HG03378 (cell line): Measurements from ENCODE around the gene TMEM91.
"Not testable (repeated sequence)": the region's sequence is repeated elsewhere in the genome, so short reads cannot be mapped to it uniquely, and the experiment has no call there.

Source experiments
- ATAC-seq: cut with Tn5 transposase; IDR thresholded peaks from one replicate; pipeline ENCODE4 v1.9.1; 2021; ENCODE audit warnings: mild to moderate bottlenecking, moderate library complexity; ENCODE audit not compliant: unreplicated experiment

The TMEM91 gene

DNA sequence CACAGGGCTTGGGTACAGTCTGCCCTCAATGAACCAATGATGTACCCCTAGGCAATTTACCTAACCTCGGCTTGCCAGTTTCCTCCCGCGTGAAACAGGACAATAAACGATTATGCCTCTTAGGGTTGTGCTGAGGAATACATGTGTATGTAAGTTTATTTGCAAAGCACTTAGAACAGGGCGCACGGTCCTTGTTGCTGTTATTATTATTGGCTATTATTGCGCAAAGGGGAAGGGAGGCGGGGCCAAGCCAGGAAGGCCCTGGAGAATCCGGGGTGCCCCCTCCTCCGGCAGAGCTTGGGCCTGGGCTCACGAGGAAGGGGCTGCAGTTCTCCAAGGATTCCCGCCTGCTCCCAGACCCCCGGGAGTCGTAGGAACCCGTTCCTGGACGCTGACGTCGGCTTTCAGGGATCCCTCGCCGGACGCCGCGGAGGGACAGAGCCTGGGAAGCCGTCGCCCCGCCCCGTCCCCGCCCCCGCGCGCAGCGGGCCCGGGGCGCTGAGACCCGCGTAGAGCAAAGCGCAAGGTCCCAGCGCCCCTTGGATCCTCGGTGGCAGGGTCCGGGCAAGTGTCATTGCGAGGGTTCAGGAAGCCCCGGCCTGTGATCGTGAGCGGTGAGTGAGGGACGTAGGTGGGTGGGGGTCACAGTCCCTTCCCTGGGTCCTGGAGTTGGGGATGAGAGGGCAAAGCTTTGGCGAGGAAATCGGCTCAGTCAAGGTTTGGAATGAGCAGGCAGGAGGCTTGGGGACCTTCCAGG, at the start of gene TMEM91:
Gene TMEM91 (plus strand): TSS at position 293 of the 757 bp plus-strand sequence. CDS start 1,777 bp downstream, outside the sequence.
- ATAC-seq: no peak

DNA sequence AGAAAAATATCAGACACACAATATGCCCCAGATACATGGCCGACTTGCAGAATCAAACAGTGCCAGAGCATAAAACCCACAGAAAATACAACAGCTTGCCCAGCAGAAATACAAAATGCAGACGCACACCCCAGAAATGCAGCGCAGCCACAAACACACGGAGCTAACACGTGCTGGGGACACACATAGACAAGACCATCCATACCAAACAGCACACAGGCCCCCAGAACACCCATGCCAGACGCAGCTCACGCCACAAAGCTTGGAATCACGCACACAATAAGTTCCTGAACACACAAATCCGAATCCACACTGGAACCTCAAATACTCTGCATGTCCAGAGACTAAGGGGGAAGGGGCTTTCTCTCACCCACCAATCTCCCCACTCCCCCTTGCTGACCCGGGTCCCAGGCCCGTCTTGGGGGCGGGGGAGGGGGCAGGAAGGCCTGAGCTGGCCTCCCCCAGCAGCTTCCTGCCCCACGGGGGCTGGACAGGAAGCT, 49.2 kb upstream of the TMEM91 start:
- no peak for ATAC-seq

DNA sequence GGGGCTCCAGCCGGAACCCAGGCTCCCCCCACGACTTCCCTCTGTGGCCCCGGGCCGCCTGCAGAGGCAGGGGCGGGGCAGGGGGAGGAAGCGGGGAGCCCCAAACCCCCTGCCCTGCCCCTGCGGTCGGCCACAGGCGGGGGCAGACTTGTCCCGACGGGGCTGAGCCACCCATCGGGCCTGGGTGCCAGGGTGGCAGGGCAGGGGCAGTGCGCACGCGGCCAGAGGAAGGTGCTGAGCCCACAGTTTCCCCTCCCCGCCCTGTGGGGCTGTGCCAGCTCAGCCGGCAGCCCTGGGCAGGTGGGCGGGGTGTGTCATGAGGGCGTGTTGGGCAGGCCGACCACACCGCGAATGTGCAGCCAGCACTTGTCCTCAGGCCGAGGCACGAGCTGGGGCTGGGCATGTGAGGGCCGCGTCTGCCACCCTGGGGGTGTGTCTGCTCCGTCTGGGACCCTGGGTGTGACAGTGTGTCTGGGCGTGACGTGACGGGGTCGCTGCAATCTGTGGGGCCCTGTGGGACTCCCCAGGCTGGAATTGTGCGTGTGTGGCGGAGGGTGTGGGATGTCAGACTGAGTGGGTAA, 48.7 kb upstream of the TMEM91 start:
- ATAC-seq: no peak

DNA sequence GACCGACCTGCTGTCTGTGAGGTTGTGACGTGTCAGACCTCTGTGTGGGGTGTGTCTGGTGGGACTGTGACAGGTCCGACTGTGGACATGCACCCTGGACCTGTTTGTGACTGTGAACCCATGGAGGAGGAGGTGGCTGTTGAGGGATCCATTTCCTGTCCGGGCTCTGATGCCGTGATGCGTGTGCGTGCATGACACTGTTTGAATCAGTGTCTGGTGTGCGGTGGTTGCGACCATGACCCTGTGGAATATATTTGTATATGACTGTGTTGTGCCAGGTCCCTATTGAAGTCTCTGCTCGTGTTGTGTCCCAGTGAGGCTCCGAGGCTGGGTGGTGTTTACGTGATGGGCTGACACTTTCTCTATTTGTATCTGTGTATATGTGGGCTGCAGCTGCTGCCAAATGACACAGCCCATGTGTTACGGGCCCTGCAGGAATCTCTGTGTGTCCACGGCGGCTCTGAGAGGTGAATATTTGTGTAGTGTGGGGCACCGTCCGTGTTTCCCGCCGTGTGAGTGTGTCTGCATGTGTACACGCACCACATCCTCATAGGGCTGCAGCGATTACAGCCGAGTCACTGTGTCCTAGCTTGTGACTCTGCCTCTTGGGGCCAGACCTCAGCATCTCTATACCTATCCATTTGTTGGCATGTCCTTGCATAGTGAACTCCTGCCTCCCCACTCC, 48.0 kb upstream of the TMEM91 start:
- ATAC-seq: no peak

DNA sequence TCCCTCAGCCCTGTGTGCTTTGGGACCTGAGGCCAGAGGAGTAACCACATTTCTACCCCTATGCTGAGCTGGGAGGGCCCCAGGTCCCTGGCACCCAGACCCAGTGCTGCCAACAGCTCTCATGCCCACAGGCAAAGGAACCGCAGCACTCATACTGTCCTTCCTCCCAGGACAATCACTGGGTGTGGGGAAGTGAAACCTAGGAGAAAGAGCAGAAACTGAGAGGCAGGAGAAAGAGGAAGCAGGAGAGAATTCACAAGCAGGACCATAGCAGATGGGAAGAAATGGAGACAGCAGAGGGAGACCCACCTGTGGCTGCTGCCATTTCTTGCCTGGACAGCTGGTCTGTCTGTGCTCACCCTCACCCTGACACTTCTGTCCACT, 47.5 kb upstream of the TMEM91 start:
- no peak for ATAC-seq

DNA sequence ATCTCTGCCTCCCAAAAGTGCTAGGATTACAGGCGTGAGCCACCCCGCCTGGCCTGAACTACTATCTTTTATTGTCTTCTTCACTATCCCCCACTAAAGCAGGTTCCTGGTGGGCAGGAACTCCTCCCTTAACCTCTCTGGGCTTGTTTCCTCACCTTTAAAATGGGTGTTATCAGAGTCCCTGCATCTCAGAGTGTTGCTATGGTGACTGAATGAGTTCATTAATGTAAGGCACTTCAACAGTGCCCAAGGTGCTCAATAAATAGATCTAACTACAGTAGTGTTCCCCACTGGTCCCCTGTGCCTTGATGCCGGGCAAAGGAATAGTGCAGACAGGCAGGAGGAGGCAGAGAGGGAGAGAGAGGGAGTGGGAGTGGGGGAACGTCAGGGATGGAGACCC, 45.9 kb upstream of the TMEM91 start:
- no peak for ATAC-seq

DNA sequence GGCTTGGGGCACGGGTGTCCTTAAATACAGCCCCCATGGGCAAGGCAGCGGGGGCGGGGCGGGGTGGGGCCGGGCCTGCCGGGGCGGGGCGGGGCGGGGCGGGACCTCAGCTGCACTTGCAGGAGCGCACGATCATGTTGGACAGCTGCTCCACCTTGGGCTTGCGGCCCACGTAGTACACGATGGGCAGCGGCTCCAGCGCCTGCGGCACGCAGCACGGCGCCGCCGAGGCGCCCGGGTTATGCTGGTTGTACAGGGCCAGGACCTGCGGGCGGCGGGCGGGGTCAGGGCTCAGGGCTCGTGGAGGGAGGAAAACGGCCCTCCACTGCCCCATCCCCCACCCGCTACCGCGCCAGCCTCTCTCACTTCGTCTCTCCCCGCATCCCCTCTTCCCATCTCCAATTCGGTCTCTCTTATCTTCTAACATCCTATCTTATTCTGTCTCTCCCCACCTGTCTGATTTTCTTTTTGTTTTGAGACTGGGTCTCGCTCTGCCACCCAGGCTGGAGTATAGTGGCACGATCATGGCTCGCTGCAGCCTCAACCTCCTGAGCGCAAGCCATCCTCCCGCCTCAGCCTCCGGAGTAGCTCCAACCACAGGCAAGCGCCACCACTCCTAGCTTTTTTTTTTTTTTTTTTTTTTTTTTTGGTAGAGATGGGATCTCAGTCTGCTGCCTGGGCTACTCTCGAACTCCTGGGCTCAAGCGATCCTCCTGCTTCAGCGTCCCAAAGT, 45.2 kb upstream of the TMEM91 start:
- ATAC-seq: no peak

DNA sequence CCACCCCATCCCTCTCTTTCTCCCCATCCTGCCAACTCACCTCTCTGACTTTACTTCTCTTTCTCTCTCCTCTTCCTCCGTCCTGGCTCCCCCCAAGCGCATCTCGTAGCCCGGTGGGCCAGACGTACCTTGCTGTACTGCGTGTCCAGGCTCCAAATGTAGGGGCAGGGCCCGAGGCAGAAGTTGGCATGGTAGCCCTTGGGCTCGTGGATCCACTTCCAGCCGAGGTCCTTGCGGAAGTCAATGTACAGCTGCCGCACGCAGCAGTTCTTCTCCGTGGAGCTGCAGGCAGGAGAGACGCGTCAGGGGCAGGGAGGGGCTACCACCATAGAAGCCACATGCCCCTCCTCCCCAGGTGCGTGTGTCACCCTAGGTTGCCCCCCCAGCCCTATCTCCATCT, 44.3 kb upstream of the TMEM91 start:
- ATAC-seq: no peak

DNA sequence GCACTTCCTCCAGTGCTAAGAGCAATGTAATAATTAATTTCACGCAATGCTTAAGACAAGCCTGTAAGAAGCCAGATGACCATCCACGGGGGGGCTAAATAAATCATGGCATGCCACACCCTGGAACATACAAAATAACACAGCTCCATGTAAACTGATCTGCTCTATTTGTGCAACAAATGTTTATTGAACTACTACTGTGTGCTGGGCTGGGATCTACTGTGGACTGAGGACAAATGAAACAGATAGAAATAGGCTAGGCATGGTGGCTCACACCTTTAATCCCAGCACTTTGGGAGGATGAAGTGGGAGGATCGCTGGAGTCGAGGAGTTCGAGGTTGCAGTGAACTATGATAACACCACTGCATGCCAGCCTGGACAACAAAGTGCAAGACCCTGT, 43.9 kb upstream of the TMEM91 start:
- ATAC-seq: no peak

DNA sequence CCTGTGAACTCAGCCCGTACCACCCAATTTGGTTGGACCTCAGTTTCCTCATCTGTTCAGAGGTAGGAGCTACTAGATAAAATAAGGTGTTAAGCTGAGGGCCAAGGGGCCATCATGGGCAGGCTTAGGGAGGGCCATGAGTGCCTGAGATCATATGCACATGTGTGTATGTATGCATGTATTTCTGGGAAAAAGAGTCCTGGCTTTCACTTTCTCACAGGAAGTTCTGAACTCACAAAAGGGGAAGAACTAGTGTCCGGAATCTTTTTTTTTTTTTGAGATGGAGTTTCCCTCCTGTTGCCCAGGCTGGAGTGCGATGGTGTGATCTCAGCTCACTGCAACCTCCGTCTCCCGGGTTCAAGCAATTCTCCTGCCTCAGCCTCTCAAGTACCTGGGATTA, 41.5 kb upstream of the TMEM91 start:
- no peak for ATAC-seq

DNA sequence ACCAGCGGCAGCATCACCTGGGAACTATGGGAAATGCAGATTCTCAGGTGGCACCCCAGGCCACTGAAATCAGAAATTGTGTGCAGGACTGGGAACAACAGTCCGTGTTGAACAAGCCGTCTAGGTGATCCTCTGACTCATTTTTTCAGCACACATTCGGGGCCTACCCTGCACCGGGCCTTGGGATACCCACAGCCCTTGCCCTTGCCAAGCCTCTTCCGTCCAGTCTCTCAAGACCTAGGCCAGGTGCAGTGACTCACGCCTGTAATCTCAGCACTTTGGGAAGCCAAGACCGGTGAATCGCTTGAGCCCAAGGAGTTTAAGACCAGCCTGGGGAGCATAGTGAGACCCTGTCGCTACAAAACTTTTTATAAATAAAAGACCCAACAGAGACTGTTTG, 40.9 kb upstream of the TMEM91 start:
- no peak for ATAC-seq

DNA sequence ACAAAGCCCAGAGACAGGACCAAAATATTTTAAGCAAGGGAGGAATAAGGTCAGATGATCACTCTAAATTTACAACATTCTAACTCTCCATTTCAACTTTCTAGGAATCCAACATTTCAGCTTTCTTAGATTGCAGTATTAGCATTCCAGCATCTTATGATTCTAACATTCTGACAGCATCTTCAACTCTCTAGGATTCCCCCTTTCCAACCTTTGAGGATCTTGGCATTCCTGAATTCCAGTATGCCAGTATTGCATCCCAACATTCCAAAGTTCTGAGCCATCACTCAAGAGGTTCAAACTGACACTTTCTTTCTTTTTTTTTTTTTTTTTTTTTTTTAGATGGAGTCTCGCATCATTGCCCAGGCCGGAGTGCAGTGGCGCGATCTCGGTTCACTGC, 36.4 kb upstream of the TMEM91 start:
- no peak for ATAC-seq

DNA sequence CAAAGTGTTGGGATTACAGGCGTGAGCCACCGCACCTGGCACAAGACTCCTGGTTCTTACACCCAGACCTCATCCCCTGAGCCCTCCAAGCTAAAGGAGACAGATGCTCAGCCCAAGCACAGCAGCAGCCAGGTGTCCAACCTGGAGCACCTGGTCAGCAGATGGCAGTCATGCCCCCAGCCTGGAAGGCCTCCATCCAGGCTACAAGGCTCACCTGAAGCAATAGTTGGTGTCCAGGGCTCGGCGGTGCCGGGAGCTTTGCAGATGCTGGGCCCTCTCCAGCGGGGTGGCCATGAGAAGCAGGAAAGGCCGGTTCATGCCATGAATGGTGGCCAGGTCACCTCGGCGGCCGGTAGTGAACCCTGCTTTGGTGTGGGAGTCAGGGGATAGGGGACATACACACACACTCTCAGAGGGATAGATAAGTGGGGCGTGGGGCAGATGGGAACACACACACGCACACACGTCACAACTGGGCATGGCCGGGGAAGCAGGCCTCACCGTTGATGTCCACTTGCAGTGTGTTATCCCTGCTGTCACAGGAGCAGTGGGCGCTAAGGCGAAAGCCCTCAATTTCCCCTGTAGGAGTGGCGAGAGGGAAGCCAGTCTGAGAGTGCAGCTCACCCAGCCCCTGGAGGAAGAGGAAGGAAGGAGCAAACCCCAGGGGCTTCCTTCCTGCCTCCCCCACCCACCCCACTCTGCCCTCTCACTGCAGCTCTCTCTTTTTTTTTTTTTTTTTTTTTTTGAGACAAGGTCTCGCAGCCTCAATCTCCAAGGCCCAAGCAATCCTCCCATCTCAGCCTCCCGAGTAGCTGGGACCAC, 34.5 kb upstream of the TMEM91 start:
- ATAC-seq: no peak

DNA sequence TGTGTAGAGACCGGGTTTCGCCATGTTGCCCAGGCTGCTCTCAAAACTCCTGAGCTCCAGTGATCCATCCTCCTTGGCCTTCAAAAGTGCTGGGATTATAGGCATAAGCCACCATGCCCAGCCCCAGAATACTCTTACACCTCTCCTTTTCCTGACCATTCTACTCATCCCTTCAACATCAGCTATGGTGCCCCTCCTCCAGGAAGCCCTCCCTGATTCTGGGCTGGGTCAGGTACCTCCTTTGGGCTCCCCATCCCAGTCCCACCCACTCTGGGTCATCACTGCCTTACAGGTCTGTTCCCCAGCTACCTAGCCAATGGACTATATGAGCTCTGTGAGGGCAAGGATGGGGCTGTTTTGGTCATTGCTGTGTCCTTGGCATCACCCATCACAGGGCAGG, 32.2 kb upstream of the TMEM91 start:
- no peak for ATAC-seq

DNA sequence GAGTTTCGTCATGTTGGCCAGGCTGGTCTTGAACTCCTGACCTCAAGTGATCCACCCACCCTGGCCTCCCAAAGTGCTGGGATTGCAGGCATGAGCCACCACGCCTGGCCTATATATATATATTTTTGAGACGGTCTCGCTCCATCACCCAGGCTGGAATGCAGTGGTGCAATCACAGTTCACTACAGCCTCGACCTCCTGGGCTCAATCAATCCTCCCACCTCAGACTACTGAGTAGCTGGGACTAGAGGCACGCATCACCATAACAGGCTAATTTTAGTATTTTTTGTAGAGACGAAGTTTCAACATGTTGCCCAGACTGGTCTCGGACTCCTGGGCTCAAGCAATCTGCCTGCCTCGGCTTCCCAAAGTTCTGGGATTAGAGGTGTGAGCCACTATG, 29.4 kb upstream of the TMEM91 start:
- ATAC-seq: not testable (repeated sequence)

DNA sequence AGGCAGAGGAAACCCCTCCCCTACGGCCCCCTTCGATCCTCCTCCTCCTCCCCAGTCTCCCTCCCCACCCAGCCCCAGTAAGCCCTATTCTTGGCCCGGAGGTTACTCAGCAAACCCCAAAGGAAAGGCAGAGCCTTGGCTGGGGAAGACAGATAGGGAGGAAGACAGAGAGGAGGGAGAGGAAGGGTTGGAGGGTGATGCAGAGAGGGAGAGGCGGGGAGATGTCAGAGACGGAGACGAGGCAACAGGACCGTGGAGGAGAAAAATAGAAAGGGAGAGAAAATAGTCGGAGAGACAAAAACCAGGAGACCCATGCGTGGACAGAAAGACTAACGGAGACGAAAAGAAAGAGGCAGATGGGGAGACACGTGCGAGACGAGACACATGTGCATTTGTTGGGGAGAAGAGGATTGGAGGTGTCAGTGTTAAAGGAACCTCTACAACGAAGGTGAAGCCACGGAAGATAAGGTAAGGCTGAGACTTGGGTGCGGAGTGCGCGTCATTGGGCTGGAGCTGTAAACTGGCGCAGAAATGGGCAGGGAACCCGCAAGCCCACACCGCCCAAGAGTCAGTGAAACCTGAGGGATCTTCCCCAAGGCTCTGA, 25.5 kb upstream of the TMEM91 start:
- ATAC-seq: peak; percentile 2

DNA sequence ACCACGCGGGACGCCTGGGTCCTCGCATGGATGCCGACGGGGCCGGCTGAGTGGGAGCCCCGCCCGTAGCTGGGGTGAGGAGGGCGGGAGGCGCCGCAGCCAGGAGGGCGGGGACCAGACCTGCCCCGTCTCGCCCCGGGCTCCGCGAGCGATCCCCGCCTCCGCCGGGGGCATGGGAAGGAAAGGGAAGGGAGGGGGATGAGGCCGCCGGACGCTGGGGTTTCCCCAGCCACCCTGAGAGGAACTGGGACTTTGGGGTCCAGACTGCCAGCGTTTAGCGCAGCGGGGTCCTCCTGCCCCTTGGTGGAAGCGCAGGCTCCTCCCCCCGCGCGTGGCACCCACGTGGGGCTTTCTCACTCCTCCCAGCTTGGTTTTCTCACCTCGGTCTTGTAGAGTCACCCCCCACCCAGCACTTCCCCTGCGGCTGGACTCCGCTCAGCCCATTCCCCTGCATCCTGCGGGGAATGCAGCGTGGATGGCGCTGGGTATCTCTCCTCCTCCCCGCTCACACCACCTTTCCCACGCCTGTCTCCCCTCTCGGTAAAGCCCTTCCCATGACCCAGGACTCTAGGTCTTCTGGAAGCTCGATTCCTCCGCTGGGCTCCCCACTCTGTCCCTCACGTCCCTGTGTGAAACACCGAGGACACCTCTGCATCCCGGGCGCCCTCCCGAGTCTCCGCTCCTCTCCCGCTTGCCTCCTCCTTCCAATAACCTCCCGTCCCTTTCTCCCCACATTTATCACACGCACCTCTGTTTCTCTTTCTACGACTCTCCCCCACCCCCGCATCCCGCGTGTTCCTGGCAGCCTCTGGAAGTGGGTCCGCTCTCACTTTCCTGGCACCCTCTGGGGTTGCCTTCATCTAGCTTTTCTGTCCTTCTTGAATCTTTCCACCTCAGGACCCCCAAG, 24.7 kb upstream of the TMEM91 start:
- peak; percentile 43 for ATAC-seq

DNA sequence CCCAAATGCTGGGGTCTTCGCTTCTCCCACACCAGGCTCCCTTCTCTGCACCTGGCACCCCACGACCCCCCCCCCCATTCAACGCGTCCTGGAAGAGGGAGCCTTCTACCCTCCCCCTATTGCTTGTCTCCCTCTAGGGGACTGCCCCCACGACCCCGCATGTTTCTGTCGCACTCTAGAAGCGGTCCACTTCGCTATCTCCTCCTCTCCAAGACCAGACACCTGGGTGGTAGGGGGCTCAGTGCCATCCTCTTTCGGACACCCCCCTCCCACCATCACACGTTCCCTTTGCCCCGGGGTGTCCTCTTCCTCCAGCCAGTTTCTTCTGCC, 24.1 kb upstream of the TMEM91 start:
- ATAC-seq: no peak
